GM12878 (cell line): ENCODE data around the gene SOCS1. TPM values are rescaled to one million over a fixed set of nuclear protein-coding genes. Genes with fewer than 3 reads are reported as not detected.

Experiments used
- ATAC-seq: fragments of 200-7000 bp; cut with Tn5 transposase; 3 replicates; pipeline ENCODE4 v1.9.1; 2020; ENCODE audit warnings: mild to moderate bottlenecking, moderate library complexity
- BruUV-seq: library from RNA; stranded (reverse); fragments of 400-500 nt; replicated peaks from 2 replicates; lab custom pipeline; 2021; lab: Mats Ljungman, UMichigan
- CTCF ChIA-PET: fragments of 300-600 bp; sonication (Branson Sonifier 250); formaldehyde crosslinking; extraction: SDS; loops from one replicate; lab custom pipeline; 2021; ENCODE audit warnings: inconsistent platforms; lab: Yijun Ruan, JAX
- POLR2A ChIA-PET: fragments of 350-600 bp; formaldehyde crosslinking; extraction: SDS; loops from one replicate; lab custom pipeline; 2021; ENCODE audit warnings: inconsistent platforms; lab: Charles Lee
- RAD21 ChIA-PET: fragments of 300-600 bp; sonication (Branson Sonifier 250); formaldehyde crosslinking; loops from one replicate; lab custom pipeline; 2023; ENCODE audit warnings: antibody characterized with exemption; ENCODE audit not compliant: unreplicated experiment; lab: Charles Lee
- SMC1A ChIA-PET: fragments of 300-600 bp; sonication (Branson Sonifier 250); formaldehyde crosslinking; loops from one replicate; lab custom pipeline; 2023; ENCODE audit not compliant: unreplicated experiment, uncharacterized antibody; lab: Charles Lee
- DNase-seq: peaks from one replicate; pipeline ENCODE4 v3.0.0-alpha.2; 2011; ENCODE audit warnings: low read depth, low spot score
- FAIRE-seq: peaks from 3 replicates; lab custom pipeline; 2011; peaks lifted over from hg19 to GRCh38; lab: Jason Lieb, UNC
- H2AFZ ChIP-seq: 2 replicates; pipeline ENCODE4 v1.6.0; 2011; ENCODE audit warnings: low read depth, low read length, control low read depth; ENCODE audit not compliant: control insufficient read depth
- H3K27ac ChIP-seq: 2 replicates; pipeline ENCODE4 v1.5.1; 2011; ENCODE audit warnings: control low read depth; ENCODE audit not compliant: control insufficient read depth, insufficient read depth
- H3K27me3 ChIP-seq, 2 experiments: replicated peaks in 1 of 2; 2 replicates each; pipeline versions ENCODE4 v1.6.0 to v1.6.1; 2011; ENCODE audit warnings: low read length in 1 of 2; ENCODE audit not compliant: control insufficient read depth in 2 of 2, insufficient read depth in 2 of 2
- H3K36me3 ChIP-seq, 2 experiments: 2 replicates each; pipeline ENCODE4 v1.5.1; 2011; ENCODE audit warnings: low read length in 1 of 2; ENCODE audit not compliant: control insufficient read depth in 2 of 2, insufficient read depth in 2 of 2
- H3K4me1 ChIP-seq: 2 replicates; pipeline ENCODE4 v1.6.1; 2011; ENCODE audit warnings: mild to moderate bottlenecking, low read length, moderate library complexity, mixed read lengths; ENCODE audit not compliant: control insufficient read depth, insufficient read depth
- H3K4me2 ChIP-seq: 2 replicates; pipeline ENCODE4 v1.6.0; 2011; ENCODE audit warnings: control low read depth; ENCODE audit not compliant: control insufficient read depth, insufficient read depth
- H3K4me3 ChIP-seq: fragments of 200-600 bp; sonication (generic); 2 replicates; pipeline ENCODE4 v1.5.1; 2016
- H3K79me2 ChIP-seq: 2 replicates; pipeline ENCODE4 v1.6.0; 2011; ENCODE audit warnings: low read length; ENCODE audit not compliant: control insufficient read depth, insufficient read depth
- H3K9ac ChIP-seq: 2 replicates; pipeline ENCODE4 v1.8.0; 2011; ENCODE audit warnings: low read length, control low read depth, mixed read lengths; ENCODE audit not compliant: control insufficient read depth, insufficient read depth
- H3K9me3 ChIP-seq: replicated peaks from 3 replicates; pipeline ENCODE4 v1.5.1; 2011; ENCODE audit warnings: mild to moderate bottlenecking, low read length; ENCODE audit not compliant: control insufficient read depth, insufficient read depth
- H4K20me1 ChIP-seq: 2 replicates; pipeline ENCODE4 v1.6.0; 2011; ENCODE audit not compliant: control insufficient read depth, insufficient read depth
- CREB1 ChIP-seq: IDR thresholded peaks from 2 replicates; pipeline ENCODE4 v1.6.1; 2012; ENCODE audit warnings: low read depth, mild to moderate bottlenecking, inconsistent platforms
- JUNB ChIP-seq: IDR thresholded peaks from 2 replicates; pipeline ENCODE4 v1.6.1; 2016; ENCODE audit warnings: antibody characterized with exemption, mild to moderate bottlenecking
- KLF5 ChIP-seq: fragments of 450-650 bp; IDR thresholded peaks from 2 replicates; pipeline ENCODE4 v1.6.1; 2014; ENCODE audit warnings: mild to moderate bottlenecking; ENCODE audit not compliant: partially characterized antibody
- MAX ChIP-seq: IDR thresholded peaks from 2 replicates; pipeline ENCODE4 v1.6.1; 2012; ENCODE audit warnings: low read depth, low read length, improper control_type of control experiment
- MTA2 ChIP-seq: fragments of 450-650 bp; IDR thresholded peaks from 2 replicates; pipeline ENCODE4 v1.6.1; 2016; ENCODE audit warnings: low read depth, mild to moderate bottlenecking, moderate library complexity
- PBX3 ChIP-seq: IDR thresholded peaks from 2 replicates; pipeline ENCODE4 v1.6.1; 2011; ENCODE audit warnings: mild to moderate bottlenecking, low read depth, low read length, moderate library complexity; ENCODE audit not compliant: insufficient replicate concordance
- PML ChIP-seq: IDR thresholded peaks from 2 replicates; pipeline ENCODE4 v1.6.1; 2012; ENCODE audit warnings: low read length, inconsistent platforms
- POLR2A ChIP-seq: IDR thresholded peaks from 2 replicates; pipeline ENCODE4 v1.6.1; 2011; ENCODE audit warnings: low read depth, mild to moderate bottlenecking, low read length
- POLR2AphosphoS2 ChIP-seq: IDR thresholded peaks from 2 replicates; pipeline ENCODE4 v1.6.1; 2011; ENCODE audit warnings: low read depth, mild to moderate bottlenecking, low read length, improper control_type of control experiment, moderate library complexity
- RUNX3 ChIP-seq: IDR thresholded peaks from 2 replicates; pipeline ENCODE4 v1.6.1; 2012; ENCODE audit warnings: low read length, inconsistent platforms
- SREBF2 ChIP-seq: IDR thresholded peaks from 2 replicates; pipeline ENCODE4 v1.6.1; 2012; ENCODE audit warnings: mild to moderate bottlenecking, low read length
- STAT3 ChIP-seq: IDR thresholded peaks from 2 replicates; pipeline ENCODE4 v1.6.1; 2011; ENCODE audit warnings: low read depth, low read length, improper control_type of control experiment
- TBL1XR1 ChIP-seq: IDR thresholded peaks from 2 replicates; pipeline ENCODE4 v1.6.1; 2012; ENCODE audit warnings: low read depth, low read length, improper control_type of control experiment
- TCF3 ChIP-seq: IDR thresholded peaks from 2 replicates; pipeline ENCODE4 v1.6.1; 2012; ENCODE audit warnings: low read depth, mild to moderate bottlenecking, low read length, borderline replicate concordance; ENCODE audit not compliant: insufficient read depth
- ZZZ3 ChIP-seq: IDR thresholded peaks from 2 replicates; pipeline ENCODE4 v1.6.1; 2011; ENCODE audit warnings: low read depth; ENCODE audit not compliant: control insufficient read depth, insufficient read length
- WGBS: methylation state at CpG from one replicate; pipeline ENCODE4 v1.1.6; 2016; ENCODE audit warnings: low lambda C conversion rate; ENCODE audit not compliant: insufficient replicate concordance, insufficient coverage; ENCODE audit errors: missing lambda C conversion rate; 5-methylcytosine and 5-hydroxymethylcytosine counted together
- in situ Hi-C: fragments of 300-500 bp; cut with MboI; formaldehyde crosslinking; loops from 9 replicates; pipeline ENCODE4 v1.14.3; 2018; ENCODE audit warnings: mixed read lengths
- intact Hi-C: fragments of 100-400 bp; cut with micrococcal nuclease; formaldehyde crosslinking; loops from one replicate; pipeline ENCODE4 v1.14.2; 2022; ENCODE audit not compliant: unreplicated experiment
- polyA plus RNA-seq, 11 experiments: library from polyadenylated mRNA; depleted of rRNA in 4 of 11; unstranded in 6 of 11; stranded (reverse) in 5 of 11; fragments of >200 nt; fragmentation: Nextera tagmentation in 4 of 11; fragmentation: Illumina TruSeq in 1 of 11; extraction: Ambion mirVana in 4 of 11; extraction: Trizol in 1 of 11; gene quantifications; 1 replicate in 1 of 11; 2 replicates in 10 of 11; pipeline versions ENCODE4 v1.2.1 to v1.2.3, GENCODE V29; 2011 to 2016; ENCODE audit warnings: inconsistent platforms in 2 of 11, missing spikeins in 2 of 11, low read depth in 1 of 11
- total RNA-seq, 4 experiments: library from RNA; depleted of rRNA in 3 of 4; stranded (reverse); fragments of >200 nt in 3 of 4; fragmentation: Illumina TruSeq in 1 of 4; extraction: Trizol in 1 of 4; gene quantifications; 2 replicates each; pipeline versions ENCODE4 v1.2.1 to v1.2.3, GENCODE V29; 2013 to 2021

Gene SOCS1
- total and polyA plus RNA-seq, 10 of the 15 experiments (the other 5 are each of a cell fraction or from before 2014, with no cell fraction given) = 0.42 to 39.8 (median 11.2) TPM

GRCh38 chr16:11245988-11246387 lies 10.0 kb downstream of the SOCS1 start:
- Histone ChIP-seq H3K79me2 (no peaks in the 10 kb centered on the region), H3K27me3 (no peaks in the 10 kb centered on the region), H3K4me2 (no peak overlapping the region), H3K9me3 (no peaks in the 10 kb centered on the region; the same call in 2 of the 3 replicates), H3K4me3 (no peak overlapping the region), H3K27ac (no peak overlapping the region), H3K36me3 (no peaks in the 10 kb centered on the region), H4K20me1 (no peaks in the 10 kb centered on the region), H2AFZ (no peak overlapping the region), H3K4me1 (peaks cover 10% of the 10 kb centered on the region), H3K9ac (no peak overlapping the region)
- intact Hi-C loops (no loop called here), in situ Hi-C loops (no loop called here)
- BruUV-seq = no TSS peak
- ChIA-PET POLR2A (interaction anchor here (1.4 kb wide), 1 partner anchor 10 kb away, joined by 6 read pairs; no protein-coding TSS in a partner anchor), CTCF (interaction anchor here (1.2 kb wide), 1 partner anchor 13 kb away, joined by 4 read pairs; no protein-coding TSS in a partner anchor), RAD21 (interaction anchor here (0.6 to 3.3 kb wide), 6 partner anchors 10 to 54 kb away, joined by 3 to 13 read pairs (median 4); partner anchors contain the start of gene SOCS1), SMC1A (interaction anchor here (1.0 to 3.3 kb wide), 8 partner anchors 9 to 282 kb away, joined by 3 to 15 read pairs (median 4); no protein-coding TSS in a partner anchor)
- ATAC-seq (peak; percentile 61), DNase-seq (no peak), FAIRE-seq (no peak)
- 0 out of 2 replicates have a peak, but pooled peaks have one; percentile 13 for TF ChIP-seq MTA2
- TF ChIP-seq RUNX3 = no peak
- no peak for TF ChIP-seq SREBF2
- TF ChIP-seq TBL1XR1 = no peak
- peak; percentile 32 for TF ChIP-seq JUNB

- WGBS = 72% methylated on average over 5 of the region's 5 CpGs
- DNase-seq = no peak
- Histone ChIP-seq H3K27ac (no peak overlapping the region), H3K79me2 (no peaks in the 10 kb centered on the region), H3K27me3 (no peaks in the 10 kb centered on the region), H3K4me1 (peaks cover 12% of the 10 kb centered on the region), H2AFZ (no peak overlapping the region), H3K4me2 (no peak overlapping the region), H3K4me3 (no peak overlapping the region), H3K9me3 (no peaks in the 10 kb centered on the region; the same call in 2 of the 3 replicates), H4K20me1 (no peaks in the 10 kb centered on the region), H3K9ac (no peak overlapping the region), H3K36me3 (no peaks in the 10 kb centered on the region)
- no peak for FAIRE-seq
- no TSS peak for BruUV-seq
- POLR2A ChIA-PET = interaction anchor here (0.6 to 1.4 kb wide), 2 partner anchors 9 to 344 kb away, joined by 4 to 6 read pairs; no protein-coding TSS in a partner anchor
- RAD21 ChIA-PET = interaction anchor here (0.6 to 3.3 kb wide), 4 partner anchors 20 to 55 kb away, joined by 3 to 13 read pairs (median 5); no protein-coding TSS in a partner anchor
- TF ChIP-seq CREB1 = no peak
- TF ChIP-seq PML = no peak
- TF ChIP-seq STAT3 = no peak
- TF ChIP-seq TCF3 = no peak
- TF ChIP-seq POLR2A = no peak
- TF ChIP-seq ZZZ3 = no peak
- TF ChIP-seq PBX3 = no peak
- TF ChIP-seq SREBF2 = no peak
- no peak for TF ChIP-seq MAX
- no peak for TF ChIP-seq POLR2AphosphoS2
- TF ChIP-seq KLF5 = no peak
- in situ Hi-C loops (no loop called here), intact Hi-C loops (no loop called here)
- SMC1A ChIA-PET = interaction anchor here (1.0 to 3.3 kb wide), 7 partner anchors 8 to 281 kb away, joined by 3 to 15 read pairs (median 4); no protein-coding TSS in a partner anchor
- ATAC-seq = no peak
- CTCF ChIA-PET = no interaction called here
Measured at GRCh38 chr16:11245222-11245737, 10.7 kb downstream of the SOCS1 start.
